NOMO-1 treated with DMSO at 0.1 percent for 48 hours (cell line): ENCODE results near the gene TPT1.
"Not testable (repeated sequence)": the region's sequence is repeated elsewhere in the genome, so short reads cannot be mapped to it uniquely, and the experiment has no call there.

ENCODE experiments used
- DNase-seq: peaks from one replicate; lab custom pipeline; 2025; ENCODE audit not compliant: unreplicated experiment; lab: John Stamatoyannopoulos, UW

The TPT1 gene

GRCh38 chr13:45341034-45341798, at the start of gene TPT1:
TSS of gene TPT1 (minus strand) at chr13:45341183. CDS start at chr13:45341069, 114 bp downstream.
- DNase-seq: peak; percentile 100

- DNase-seq: not testable (repeated sequence)
Measured at GRCh38 chr13:45390348-45390747, 49.4 kb upstream of the TPT1 start.

GRCh38 chr13:45388664-45389063, 47.7 kb upstream of the TPT1 start:
- DNase-seq: no peak

- not testable (repeated sequence) for DNase-seq
Measured at GRCh38 chr13:45386892-45387575, 46.1 kb upstream of the TPT1 start.

- DNase-seq: no peak
Measured at GRCh38 chr13:45385907-45386553, 45.0 kb upstream of the TPT1 start.

GRCh38 chr13:45385320-45385719, 44.3 kb upstream of the TPT1 start:
- no peak for DNase-seq

GRCh38 chr13:45384474-45385174, 43.6 kb upstream of the TPT1 start:
- DNase-seq: no peak

GRCh38 chr13:45382739-45383138, 41.8 kb upstream of the TPT1 start:
- DNase-seq: not testable (repeated sequence)

GRCh38 chr13:45381196-45381595, 40.2 kb upstream of the TPT1 start:
- DNase-seq: no peak

- DNase-seq: not testable (repeated sequence)
Measured at GRCh38 chr13:45380708-45381107, 39.7 kb upstream of the TPT1 start.

GRCh38 chr13:45379516-45379915, 38.5 kb upstream of the TPT1 start:
- not testable (repeated sequence) for DNase-seq

- DNase-seq: not testable (repeated sequence)
Measured at GRCh38 chr13:45378786-45379185, 37.8 kb upstream of the TPT1 start.

GRCh38 chr13:45377314-45377713, 36.3 kb upstream of the TPT1 start:
- not testable (repeated sequence) for DNase-seq

- DNase-seq: not testable (repeated sequence)
Measured at GRCh38 chr13:45376651-45377050, 35.7 kb upstream of the TPT1 start.

- DNase-seq: no peak
Measured at GRCh38 chr13:45374917-45375316, 33.9 kb upstream of the TPT1 start.

- DNase-seq: no peak
Measured at GRCh38 chr13:45373162-45373547, 32.2 kb upstream of the TPT1 start.

- DNase-seq: no peak
Measured at GRCh38 chr13:45372189-45373161, 31.5 kb upstream of the TPT1 start.

GRCh38 chr13:45370922-45371406, 30.0 kb upstream of the TPT1 start:
- no peak for DNase-seq

GRCh38 chr13:45369116-45369515, 28.1 kb upstream of the TPT1 start:
- no peak for DNase-seq

GRCh38 chr13:45368571-45368970, 27.6 kb upstream of the TPT1 start:
- no peak for DNase-seq
